OCI-M1 (cell line): Measurements from ENCODE around the gene MCM3AP.
A peak's percentile ranks its signal among the peaks of the same experiment; 100 is the strongest.

Experiments used
- DNase-seq: peaks from one replicate; lab custom pipeline; 2025; lab: John Stamatoyannopoulos, UW

Gene MCM3AP

DNA sequence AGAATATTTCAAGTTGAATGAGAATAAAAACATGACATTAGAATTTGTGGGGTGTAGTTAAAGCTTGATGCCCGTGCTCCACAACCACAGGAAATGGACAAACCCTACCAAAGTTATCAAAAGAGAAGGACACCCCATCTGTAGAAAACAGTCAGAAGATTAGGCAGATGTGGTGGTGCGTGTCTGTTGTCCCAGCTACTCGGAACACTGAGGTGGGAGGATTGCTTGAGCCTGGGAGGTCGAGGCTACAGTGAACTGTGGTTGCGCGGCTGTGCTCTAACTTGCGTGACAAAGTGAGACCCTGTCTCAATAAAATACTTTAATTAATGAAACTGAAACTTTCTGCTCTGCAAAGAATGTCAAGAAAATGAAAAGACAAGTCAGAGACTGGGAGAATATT is 99.7 kb downstream of the MCM3AP start:
- peak; percentile 40 for DNase-seq
